ENCODE measurements around the gene OLFML2B. TPM values are rescaled to one million over a fixed set of nuclear protein-coding genes. Genes with fewer than 3 reads are reported as not detected.

The OLFML2B gene
- total and polyA plus RNA-seq, 2 donors = 4.3 to 5.4 TPM

DNA sequence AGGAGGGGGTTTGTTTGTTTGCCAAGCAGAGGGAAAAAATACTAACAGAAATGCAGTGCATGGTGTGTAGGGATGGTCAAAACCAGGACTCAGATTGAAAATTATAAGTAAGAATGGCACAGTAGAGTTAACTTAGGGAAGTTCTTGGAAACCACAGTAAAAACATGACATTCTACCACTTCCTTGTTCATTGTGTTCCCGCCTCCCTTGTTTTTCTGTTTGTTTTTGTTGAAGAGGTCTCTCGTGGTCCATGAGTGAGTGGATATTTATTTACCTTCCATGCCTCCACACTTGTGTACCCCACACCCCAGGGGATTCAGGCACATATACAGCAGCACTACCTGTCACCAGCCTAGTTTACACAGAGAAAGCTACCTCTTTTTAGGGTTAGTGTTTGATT, 69.6 kb downstream of the OLFML2B start:
- H3K27ac ChIP-seq (ENCODE audit: low read depth in 1 of 2, low read length in 1 of 2) = no peak overlapping the region
- WGBS = 27% methylated on average over 2 of the region's 2 CpGs

DNA sequence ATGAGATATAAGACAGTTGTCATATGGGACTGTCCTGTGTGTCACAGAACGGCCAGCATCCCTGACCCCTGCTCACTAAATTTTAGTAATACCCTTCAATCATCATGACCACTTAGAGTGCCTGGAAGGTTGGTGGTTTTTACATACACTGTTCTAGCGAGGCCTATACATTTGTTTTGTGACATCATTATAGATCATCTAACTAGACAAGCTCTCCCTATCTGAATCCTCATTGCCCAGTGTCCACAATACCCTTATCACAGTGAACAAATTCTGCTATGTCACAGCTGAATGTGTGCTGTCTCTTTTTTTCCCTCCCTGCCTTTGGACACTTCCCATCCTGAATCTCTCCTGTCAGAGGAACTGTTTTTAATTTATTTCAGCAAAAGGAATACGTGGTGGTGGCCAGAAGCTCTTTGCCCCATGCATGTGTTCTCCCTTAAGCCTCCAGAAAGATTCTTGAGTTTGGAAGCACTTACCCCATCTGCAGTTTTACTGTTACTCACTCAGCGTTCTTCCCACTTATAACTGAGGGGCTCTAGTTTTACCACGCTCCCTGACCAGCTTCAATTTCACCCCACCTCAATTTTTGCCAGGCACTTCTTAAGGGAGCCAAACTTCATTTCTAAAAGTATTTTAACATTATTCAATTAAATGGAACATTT, 70.3 kb downstream of the OLFML2B start:
- Histone ChIP-seq H3K4me1 (ENCODE audit: control insufficient read depth in 2 of 2, insufficient read depth in 2 of 2, low read length in 2 of 2) (no peaks in the 10 kb centered on the region), H3K4me3 (ENCODE audit: low read length in 2 of 2) (no peak overlapping the region), H3K27me3 (ENCODE audit: control insufficient read depth in 2 of 2, insufficient read depth in 1 of 2, low read length in 1 of 2) (no peaks in the 10 kb centered on the region), H3K36me3 (ENCODE audit: control insufficient read depth in 2 of 2, insufficient read depth in 2 of 2, low read length in 1 of 2) (peaks cover 2 to 3% of the 10 kb centered on the region in 2 donors), H3K27ac (ENCODE audit: low read depth in 1 of 2, low read length in 1 of 2) (no peak overlapping the region), H3K9me3 (ENCODE audit: control insufficient read depth in 2 of 2, insufficient read depth in 1 of 2, low read length in 1 of 2) (no peaks in the 10 kb centered on the region)
- WGBS = 96% methylated on average over 5 of the region's 5 CpGs
- no peak for DNase-seq (ENCODE audit: low read depth in 6 of 9, low spot score in 9 of 9)

More for the DNA sequence above, 69.6 kb downstream of the OLFML2B start:
- Histone ChIP-seq H3K4me1 (ENCODE audit: control insufficient read depth in 2 of 2, insufficient read depth in 2 of 2, low read length in 2 of 2) (no peaks in the 10 kb centered on the region), H3K27me3 (ENCODE audit: control insufficient read depth in 2 of 2, insufficient read depth in 1 of 2, low read length in 1 of 2) (no peaks in the 10 kb centered on the region), H3K4me3 (ENCODE audit: low read length in 2 of 2) (no peak overlapping the region), H3K36me3 (ENCODE audit: control insufficient read depth in 2 of 2, insufficient read depth in 2 of 2, low read length in 1 of 2) (peaks cover 5 to 8% of the 10 kb centered on the region in 2 donors), H3K9me3 (ENCODE audit: control insufficient read depth in 2 of 2, insufficient read depth in 1 of 2, low read length in 1 of 2) (no peaks in the 10 kb centered on the region)
- no peak for DNase-seq (ENCODE audit: low read depth in 6 of 9, low spot score in 9 of 9)

DNA sequence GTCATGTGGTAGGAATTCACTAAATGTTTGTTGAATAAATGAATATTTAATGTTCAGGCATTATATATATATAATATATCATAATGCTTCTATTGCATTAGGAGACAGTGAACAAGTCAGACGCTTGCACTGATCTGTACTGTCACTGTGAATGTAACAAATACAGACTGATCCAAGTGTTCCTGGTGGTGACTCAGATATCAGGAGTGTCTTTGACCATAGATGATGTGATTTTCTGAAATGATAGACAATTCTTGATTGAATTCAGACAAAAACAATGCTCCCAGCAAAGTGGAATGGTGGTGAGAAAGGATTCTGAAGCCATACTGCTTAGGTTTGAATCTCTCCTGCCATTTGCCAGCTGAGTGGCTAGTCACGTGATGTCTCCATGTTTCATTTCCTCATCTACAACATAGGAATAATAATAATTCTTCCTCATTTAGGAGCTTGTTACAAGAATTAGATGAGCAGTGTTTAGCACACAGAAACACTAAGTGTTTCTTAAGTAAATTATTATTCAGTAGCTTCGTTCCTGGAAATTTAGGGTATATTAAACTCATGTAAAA, 71.0 kb downstream of the OLFML2B start:
- no peaks in the 10 kb centered on the region for H3K36me3 ChIP-seq (ENCODE audit: control insufficient read depth in 2 of 2, insufficient read depth in 2 of 2, low read length in 1 of 2)
- no peak overlapping the region for H3K4me3 ChIP-seq (ENCODE audit: low read length in 2 of 2)
- no peaks in the 10 kb centered on the region for H3K27me3 ChIP-seq (ENCODE audit: control insufficient read depth in 2 of 2, insufficient read depth in 1 of 2, low read length in 1 of 2)
- WGBS = over 99% methylated on average over 3 of the region's 3 CpGs
- no peak for DNase-seq (ENCODE audit: low read depth in 6 of 9, low spot score in 9 of 9)
- H3K27ac ChIP-seq (ENCODE audit: low read depth in 1 of 2, low read length in 1 of 2) = no peak overlapping the region
- no peaks in the 10 kb centered on the region for H3K4me1 ChIP-seq (ENCODE audit: control insufficient read depth in 2 of 2, insufficient read depth in 2 of 2, low read length in 2 of 2)
- H3K9me3 ChIP-seq (ENCODE audit: control insufficient read depth in 2 of 2, insufficient read depth in 1 of 2, low read length in 1 of 2) = no peaks in the 10 kb centered on the region

DNA sequence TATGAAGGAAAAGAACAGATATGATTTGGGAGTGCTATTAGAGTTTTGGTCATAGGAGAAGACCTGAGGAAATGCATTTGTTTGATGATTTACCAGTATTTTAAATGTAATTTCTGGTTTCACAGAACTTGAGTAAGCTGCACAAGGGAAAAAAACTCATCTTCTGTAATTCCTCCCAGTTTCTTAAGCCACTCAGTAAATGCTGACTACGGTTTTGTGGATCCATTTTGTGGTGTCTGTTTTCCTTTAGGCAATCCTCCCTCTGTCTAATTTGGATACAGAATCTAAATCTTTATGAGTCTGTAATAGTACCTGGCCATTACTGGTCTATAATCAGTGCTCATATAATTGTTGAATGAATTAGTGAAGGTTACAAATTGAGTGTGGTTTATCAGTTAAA, 72.0 kb downstream of the OLFML2B start:
- H3K36me3 ChIP-seq (ENCODE audit: control insufficient read depth in 2 of 2, insufficient read depth in 2 of 2, low read length in 1 of 2) = no peaks in the 10 kb centered on the region
- H3K27me3 ChIP-seq (ENCODE audit: control insufficient read depth in 2 of 2, insufficient read depth in 1 of 2, low read length in 1 of 2) = no peaks in the 10 kb centered on the region
- no peak overlapping the region for H3K27ac ChIP-seq (ENCODE audit: low read depth in 1 of 2, low read length in 1 of 2)
- no peaks in the 10 kb centered on the region for H3K4me1 ChIP-seq (ENCODE audit: control insufficient read depth in 2 of 2, insufficient read depth in 2 of 2, low read length in 2 of 2)
- H3K4me3 ChIP-seq (ENCODE audit: low read length in 2 of 2) = no peak overlapping the region
- no peak for DNase-seq (ENCODE audit: low read depth in 6 of 9, low spot score in 9 of 9)
- H3K9me3 ChIP-seq (ENCODE audit: control insufficient read depth in 2 of 2, insufficient read depth in 1 of 2, low read length in 1 of 2) = no peaks in the 10 kb centered on the region
- 94% methylated on average over 1 of the region's 1 CpG for WGBS

DNA sequence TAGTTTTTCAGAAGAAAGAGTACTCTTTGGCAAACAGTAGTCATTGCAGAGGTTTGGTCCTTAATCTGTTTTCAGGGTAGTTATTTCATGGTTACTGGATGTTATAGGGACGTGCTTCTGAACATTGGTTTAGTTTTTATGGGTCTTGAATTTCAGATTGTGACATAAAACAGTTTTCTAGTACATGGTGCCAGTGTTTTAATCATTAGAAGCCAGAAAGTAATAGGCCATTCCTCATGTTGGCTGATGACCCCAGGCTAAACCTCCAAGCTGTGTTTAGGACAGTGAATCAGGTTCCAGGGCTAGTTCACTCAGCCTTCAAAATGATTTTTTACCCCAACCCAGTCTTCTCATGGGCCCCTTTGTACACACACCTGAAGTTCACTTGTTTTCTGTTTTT, 73.3 kb downstream of the OLFML2B start:
- Histone ChIP-seq H3K27ac (ENCODE audit: low read depth in 1 of 2, low read length in 1 of 2) (no peak overlapping the region), H3K4me3 (ENCODE audit: low read length in 2 of 2) (no peak overlapping the region), H3K27me3 (ENCODE audit: control insufficient read depth in 2 of 2, insufficient read depth in 1 of 2, low read length in 1 of 2) (no peaks in the 10 kb centered on the region), H3K4me1 (ENCODE audit: control insufficient read depth in 2 of 2, insufficient read depth in 2 of 2, low read length in 2 of 2) (no peaks in the 10 kb centered on the region), H3K9me3 (ENCODE audit: control insufficient read depth in 2 of 2, insufficient read depth in 1 of 2, low read length in 1 of 2) (no peaks in the 10 kb centered on the region), H3K36me3 (ENCODE audit: control insufficient read depth in 2 of 2, insufficient read depth in 2 of 2, low read length in 1 of 2) (no peaks in the 10 kb centered on the region)
- DNase-seq (ENCODE audit: low read depth in 6 of 9, low spot score in 9 of 9) = no peak
- WGBS = 89% methylated on average over 1 of the region's 1 CpG

DNA sequence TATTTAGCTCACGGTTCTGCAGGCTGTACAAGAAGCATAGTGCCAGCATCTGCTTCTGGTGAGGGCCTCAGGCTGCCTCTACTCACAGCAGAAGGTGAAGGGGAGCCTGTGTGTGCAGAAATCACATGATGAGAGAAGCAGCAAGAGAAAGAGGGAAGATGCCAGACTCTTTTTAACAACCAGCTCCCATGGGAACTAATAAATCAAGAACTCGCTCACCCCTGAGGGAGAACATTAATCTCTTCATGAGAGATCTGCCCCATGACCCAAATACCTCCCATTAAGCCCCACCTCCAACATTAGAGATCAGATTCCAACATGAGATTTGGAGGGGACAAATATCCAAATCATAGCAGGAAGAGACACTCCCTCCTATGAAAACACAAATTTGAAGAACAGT, 74.1 kb downstream of the OLFML2B start:
- Histone ChIP-seq H3K4me1 (ENCODE audit: control insufficient read depth in 2 of 2, insufficient read depth in 2 of 2, low read length in 2 of 2) (no peaks in the 10 kb centered on the region), H3K4me3 (ENCODE audit: low read length in 2 of 2) (no peak overlapping the region), H3K9me3 (ENCODE audit: control insufficient read depth in 2 of 2, insufficient read depth in 1 of 2, low read length in 1 of 2) (no peaks in the 10 kb centered on the region), H3K27ac (ENCODE audit: low read depth in 1 of 2, low read length in 1 of 2) (no peak overlapping the region), H3K36me3 (ENCODE audit: control insufficient read depth in 2 of 2, insufficient read depth in 2 of 2, low read length in 1 of 2) (peaks cover 0 to 1% of the 10 kb centered on the region in 2 donors), H3K27me3 (ENCODE audit: control insufficient read depth in 2 of 2, insufficient read depth in 1 of 2, low read length in 1 of 2) (no peaks in the 10 kb centered on the region)
- DNase-seq (ENCODE audit: low read depth in 6 of 9, low spot score in 9 of 9) = no peak
- WGBS = 98% methylated on average over 2 of the region's 2 CpGs

DNA sequence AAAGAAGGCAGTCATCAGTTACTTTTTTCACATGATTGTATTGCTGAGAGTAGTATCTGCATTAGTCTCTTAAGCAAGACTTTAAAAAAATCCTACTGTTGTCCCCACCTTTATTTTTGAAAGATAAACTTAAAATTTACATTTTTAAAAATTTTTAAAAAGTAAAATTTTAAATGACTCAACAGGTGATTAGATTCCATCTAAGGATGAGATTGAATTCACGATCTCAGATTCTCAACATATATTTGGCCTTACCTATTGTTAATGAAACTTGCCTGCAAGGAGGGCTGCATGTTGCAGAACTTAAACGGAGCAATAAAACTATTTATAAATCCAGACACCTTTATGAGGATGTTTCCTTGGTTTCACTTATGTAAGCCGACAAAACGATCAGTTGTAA, 75.2 kb downstream of the OLFML2B start:
- no peak overlapping the region for H3K27ac ChIP-seq (ENCODE audit: low read depth in 1 of 2, low read length in 1 of 2)
- 25% methylated on average over 4 of the region's 4 CpGs for WGBS
- H3K4me3 ChIP-seq (ENCODE audit: low read length in 2 of 2) = no peak overlapping the region
- H3K36me3 ChIP-seq (ENCODE audit: control insufficient read depth in 2 of 2, insufficient read depth in 2 of 2, low read length in 1 of 2) = peaks cover 2 to 3% of the 10 kb centered on the region in 2 donors
- no peaks in the 10 kb centered on the region for H3K9me3 ChIP-seq (ENCODE audit: control insufficient read depth in 2 of 2, insufficient read depth in 1 of 2, low read length in 1 of 2)
- no peak for DNase-seq (ENCODE audit: low read depth in 6 of 9, low spot score in 9 of 9)
- no peaks in the 10 kb centered on the region for H3K4me1 ChIP-seq (ENCODE audit: control insufficient read depth in 2 of 2, insufficient read depth in 2 of 2, low read length in 2 of 2)
- H3K27me3 ChIP-seq (ENCODE audit: control insufficient read depth in 2 of 2, insufficient read depth in 1 of 2, low read length in 1 of 2) = no peaks in the 10 kb centered on the region

DNA sequence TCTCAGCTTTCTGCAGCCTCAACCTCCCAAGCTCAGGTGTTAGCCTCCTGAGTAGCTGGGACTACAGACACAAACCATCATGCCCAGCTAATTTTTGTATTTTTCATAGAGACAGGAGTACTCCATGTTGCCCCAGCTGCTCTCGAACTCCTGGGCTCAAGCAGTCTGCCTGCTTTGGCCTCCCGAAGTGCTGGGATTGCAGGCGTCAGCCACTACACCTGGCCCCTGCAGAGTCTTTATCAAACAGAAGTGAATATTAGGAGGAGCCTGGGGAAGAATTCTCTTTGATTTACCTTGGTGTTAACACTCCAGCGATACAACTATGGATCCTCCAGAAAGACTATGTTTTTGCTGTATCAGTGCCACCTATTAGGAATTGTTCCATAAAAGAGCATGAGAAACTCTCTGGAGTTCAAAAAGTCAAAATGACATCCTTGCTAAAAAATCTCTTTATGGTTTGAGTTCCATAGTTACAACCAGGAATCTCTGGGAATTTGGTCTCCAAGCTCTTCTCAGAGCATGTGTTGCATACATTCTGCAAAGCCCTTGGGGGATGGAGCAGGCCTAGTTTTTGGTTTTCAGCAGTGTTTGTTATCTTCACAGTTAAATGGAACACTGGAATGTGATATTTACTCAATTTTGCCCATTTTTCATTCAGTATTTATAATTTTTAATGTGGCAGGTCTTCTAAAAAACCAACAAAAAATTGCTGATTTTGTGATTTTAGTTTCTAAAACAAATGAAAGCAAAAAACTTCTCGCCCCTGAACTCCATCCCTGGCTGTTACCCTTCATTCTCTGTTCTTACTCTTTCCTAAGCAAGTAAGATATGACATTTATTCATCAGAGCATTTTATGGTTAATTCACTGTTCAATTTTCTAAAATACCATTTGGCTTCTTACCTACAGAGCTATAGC, 77.3 kb downstream of the OLFML2B start:
- no peak overlapping the region for H3K27ac ChIP-seq (ENCODE audit: low read depth in 1 of 2, low read length in 1 of 2)
- no peaks in the 10 kb centered on the region for H3K9me3 ChIP-seq (ENCODE audit: control insufficient read depth in 2 of 2, insufficient read depth in 1 of 2, low read length in 1 of 2)
- H3K4me3 ChIP-seq (ENCODE audit: low read length in 2 of 2) = no peak overlapping the region
- 95% methylated on average over 5 of the region's 5 CpGs for WGBS
- H3K4me1 ChIP-seq (ENCODE audit: control insufficient read depth in 2 of 2, insufficient read depth in 2 of 2, low read length in 2 of 2) = no peaks in the 10 kb centered on the region
- H3K36me3 ChIP-seq (ENCODE audit: control insufficient read depth in 2 of 2, insufficient read depth in 2 of 2, low read length in 1 of 2) = peaks cover 3 to 7% of the 10 kb centered on the region in 2 donors
- no peak for DNase-seq (ENCODE audit: low read depth in 6 of 9, low spot score in 9 of 9)
- H3K27me3 ChIP-seq (ENCODE audit: control insufficient read depth in 2 of 2, insufficient read depth in 1 of 2, low read length in 1 of 2) = no peaks in the 10 kb centered on the region
